H1 (cell line): ENCODE results near the gene TAGLN2. TPM values are rescaled to one million over a fixed set of nuclear protein-coding genes. Genes with fewer than 3 reads are reported as not detected.

Source experiments
- E2F6 ChIP-seq: IDR thresholded peaks from 2 replicates; pipeline ENCODE4 v1.6.1; 2012; ENCODE audit warnings: inconsistent platforms
- EGR1 ChIP-seq: IDR thresholded peaks from 2 replicates; pipeline ENCODE4 v1.6.1; 2011; ENCODE audit warnings: low read depth, low read length, borderline replicate concordance
- SP4 ChIP-seq: IDR thresholded peaks from 2 replicates; pipeline ENCODE4 v1.6.1; 2012; ENCODE audit warnings: low read length, inconsistent platforms
- polyA plus RNA-seq, 7 experiments: library from polyadenylated mRNA; depleted of rRNA in 3 of 7; stranded (reverse) in 5 of 7; unstranded in 2 of 7; fragments of >200 nt in 5 of 7; fragments of 200-250 nt in 2 of 7; gene quantifications; 1 replicate in 5 of 7; 2 replicates in 1 of 7; 4 replicates in 1 of 7; pipeline versions ENCODE4 v1.2.1 to v1.2.3, GENCODE V29; 2011 to 2013; ENCODE audit warnings: missing spikeins in 2 of 7, mixed read lengths in 2 of 7
- total RNA-seq: library from RNA; stranded (reverse); fragmentation: NEBNext Ultra II Directional; extraction: Animal tissue kit (Norgen Biotek cat#: 25700); gene quantifications from 2 replicates; pipeline ENCODE4 v1.2.1, GENCODE V29; 2021
- TF ChIP-seq, protein P1 (sequence below): fragments of 300-600 bp; sonication (generic); IDR thresholded peaks from 2 replicates; pipeline ENCODE4 v1.7.1; 2012; ENCODE audit warnings: low read length, moderate library complexity, mild to moderate bottlenecking, inconsistent platforms; ENCODE audit not compliant: insufficient replicate concordance
- TF ChIP-seq, protein P2 (sequence below): IDR thresholded peaks from 2 replicates; pipeline ENCODE4 v1.6.1; 2012; ENCODE audit warnings: low read length, inconsistent platforms
- TF ChIP-seq, protein P3 (sequence below): IDR thresholded peaks from 2 replicates; pipeline ENCODE4 v1.6.1; 2011; ENCODE audit warnings: low read depth, mild to moderate bottlenecking, low read length; ENCODE audit not compliant: insufficient read depth

The TAGLN2 gene
- total and polyA plus RNA-seq, 2 of the 8 experiments (the other 6 are each of a cell fraction or from before 2014, with no cell fraction given) = 93.0 to 114 TPM

DNA sequence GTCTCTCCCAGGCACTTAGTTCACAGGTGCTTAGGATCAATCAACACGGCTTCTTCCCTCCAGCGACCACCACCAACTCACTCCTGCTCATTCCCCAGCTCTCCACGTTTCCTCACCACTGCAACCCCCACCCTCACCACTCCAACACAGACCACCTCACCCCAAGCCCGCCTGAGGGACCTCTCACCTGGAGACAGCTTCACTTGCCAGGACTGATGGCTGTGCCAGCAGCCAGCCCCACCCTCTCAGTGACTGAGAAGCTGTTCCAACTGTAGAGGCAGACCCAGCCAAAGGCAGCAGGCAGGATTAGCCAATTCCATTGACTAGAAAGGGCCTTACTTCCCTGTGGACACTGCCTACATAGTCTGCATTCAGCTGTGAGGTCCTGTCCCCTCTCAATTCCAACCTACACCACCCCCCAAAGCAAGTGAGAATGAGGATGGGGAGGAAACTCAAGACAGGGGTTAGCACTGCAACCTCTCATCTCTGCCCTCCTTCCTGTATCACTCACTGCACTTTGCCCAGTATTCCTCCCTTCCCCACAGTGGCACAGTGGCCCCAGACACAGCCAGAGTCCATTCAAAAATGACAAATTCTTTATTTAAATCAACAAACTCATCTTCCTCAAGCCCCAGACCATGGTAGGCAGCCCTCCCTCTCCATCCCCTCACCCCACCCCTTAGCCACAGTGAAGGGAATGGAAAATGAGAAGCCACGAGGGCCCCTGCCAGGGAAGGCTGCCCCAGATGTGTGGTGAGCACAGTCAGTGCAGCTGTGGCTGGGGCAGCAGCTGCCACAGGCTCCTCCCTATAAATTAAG, 7.6 kb downstream of the TAGLN2 start (continued):
- TF ChIP-seq, protein P1, sequence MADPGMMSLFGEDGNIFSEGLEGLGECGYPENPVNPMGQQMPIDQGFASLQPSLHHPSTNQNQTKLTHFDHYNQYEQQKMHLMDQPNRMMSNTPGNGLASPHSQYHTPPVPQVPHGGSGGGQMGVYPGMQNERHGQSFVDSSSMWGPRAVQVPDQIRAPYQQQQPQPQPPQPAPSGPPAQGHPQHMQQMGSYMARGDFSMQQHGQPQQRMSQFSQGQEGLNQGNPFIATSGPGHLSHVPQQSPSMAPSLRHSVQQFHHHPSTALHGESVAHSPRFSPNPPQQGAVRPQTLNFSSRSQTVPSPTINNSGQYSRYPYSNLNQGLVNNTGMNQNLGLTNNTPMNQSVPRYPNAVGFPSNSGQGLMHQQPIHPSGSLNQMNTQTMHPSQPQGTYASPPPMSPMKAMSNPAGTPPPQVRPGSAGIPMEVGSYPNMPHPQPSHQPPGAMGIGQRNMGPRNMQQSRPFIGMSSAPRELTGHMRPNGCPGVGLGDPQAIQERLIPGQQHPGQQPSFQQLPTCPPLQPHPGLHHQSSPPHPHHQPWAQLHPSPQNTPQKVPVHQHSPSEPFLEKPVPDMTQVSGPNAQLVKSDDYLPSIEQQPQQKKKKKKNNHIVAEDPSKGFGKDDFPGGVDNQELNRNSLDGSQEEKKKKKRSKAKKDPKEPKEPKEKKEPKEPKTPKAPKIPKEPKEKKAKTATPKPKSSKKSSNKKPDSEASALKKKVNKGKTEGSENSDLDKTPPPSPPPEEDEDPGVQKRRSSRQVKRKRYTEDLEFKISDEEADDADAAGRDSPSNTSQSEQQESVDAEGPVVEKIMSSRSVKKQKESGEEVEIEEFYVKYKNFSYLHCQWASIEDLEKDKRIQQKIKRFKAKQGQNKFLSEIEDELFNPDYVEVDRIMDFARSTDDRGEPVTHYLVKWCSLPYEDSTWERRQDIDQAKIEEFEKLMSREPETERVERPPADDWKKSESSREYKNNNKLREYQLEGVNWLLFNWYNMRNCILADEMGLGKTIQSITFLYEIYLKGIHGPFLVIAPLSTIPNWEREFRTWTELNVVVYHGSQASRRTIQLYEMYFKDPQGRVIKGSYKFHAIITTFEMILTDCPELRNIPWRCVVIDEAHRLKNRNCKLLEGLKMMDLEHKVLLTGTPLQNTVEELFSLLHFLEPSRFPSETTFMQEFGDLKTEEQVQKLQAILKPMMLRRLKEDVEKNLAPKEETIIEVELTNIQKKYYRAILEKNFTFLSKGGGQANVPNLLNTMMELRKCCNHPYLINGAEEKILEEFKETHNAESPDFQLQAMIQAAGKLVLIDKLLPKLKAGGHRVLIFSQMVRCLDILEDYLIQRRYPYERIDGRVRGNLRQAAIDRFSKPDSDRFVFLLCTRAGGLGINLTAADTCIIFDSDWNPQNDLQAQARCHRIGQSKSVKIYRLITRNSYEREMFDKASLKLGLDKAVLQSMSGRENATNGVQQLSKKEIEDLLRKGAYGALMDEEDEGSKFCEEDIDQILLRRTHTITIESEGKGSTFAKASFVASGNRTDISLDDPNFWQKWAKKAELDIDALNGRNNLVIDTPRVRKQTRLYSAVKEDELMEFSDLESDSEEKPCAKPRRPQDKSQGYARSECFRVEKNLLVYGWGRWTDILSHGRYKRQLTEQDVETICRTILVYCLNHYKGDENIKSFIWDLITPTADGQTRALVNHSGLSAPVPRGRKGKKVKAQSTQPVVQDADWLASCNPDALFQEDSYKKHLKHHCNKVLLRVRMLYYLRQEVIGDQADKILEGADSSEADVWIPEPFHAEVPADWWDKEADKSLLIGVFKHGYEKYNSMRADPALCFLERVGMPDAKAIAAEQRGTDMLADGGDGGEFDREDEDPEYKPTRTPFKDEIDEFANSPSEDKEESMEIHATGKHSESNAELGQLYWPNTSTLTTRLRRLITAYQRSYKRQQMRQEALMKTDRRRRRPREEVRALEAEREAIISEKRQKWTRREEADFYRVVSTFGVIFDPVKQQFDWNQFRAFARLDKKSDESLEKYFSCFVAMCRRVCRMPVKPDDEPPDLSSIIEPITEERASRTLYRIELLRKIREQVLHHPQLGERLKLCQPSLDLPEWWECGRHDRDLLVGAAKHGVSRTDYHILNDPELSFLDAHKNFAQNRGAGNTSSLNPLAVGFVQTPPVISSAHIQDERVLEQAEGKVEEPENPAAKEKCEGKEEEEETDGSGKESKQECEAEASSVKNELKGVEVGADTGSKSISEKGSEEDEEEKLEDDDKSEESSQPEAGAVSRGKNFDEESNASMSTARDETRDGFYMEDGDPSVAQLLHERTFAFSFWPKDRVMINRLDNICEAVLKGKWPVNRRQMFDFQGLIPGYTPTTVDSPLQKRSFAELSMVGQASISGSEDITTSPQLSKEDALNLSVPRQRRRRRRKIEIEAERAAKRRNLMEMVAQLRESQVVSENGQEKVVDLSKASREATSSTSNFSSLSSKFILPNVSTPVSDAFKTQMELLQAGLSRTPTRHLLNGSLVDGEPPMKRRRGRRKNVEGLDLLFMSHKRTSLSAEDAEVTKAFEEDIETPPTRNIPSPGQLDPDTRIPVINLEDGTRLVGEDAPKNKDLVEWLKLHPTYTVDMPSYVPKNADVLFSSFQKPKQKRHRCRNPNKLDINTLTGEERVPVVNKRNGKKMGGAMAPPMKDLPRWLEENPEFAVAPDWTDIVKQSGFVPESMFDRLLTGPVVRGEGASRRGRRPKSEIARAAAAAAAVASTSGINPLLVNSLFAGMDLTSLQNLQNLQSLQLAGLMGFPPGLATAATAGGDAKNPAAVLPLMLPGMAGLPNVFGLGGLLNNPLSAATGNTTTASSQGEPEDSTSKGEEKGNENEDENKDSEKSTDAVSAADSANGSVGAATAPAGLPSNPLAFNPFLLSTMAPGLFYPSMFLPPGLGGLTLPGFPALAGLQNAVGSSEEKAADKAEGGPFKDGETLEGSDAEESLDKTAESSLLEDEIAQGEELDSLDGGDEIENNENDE = no peak
- TF ChIP-seq SP4 (no peak), EGR1 (no peak), E2F6 (no peak)
- TF ChIP-seq, protein P2, sequence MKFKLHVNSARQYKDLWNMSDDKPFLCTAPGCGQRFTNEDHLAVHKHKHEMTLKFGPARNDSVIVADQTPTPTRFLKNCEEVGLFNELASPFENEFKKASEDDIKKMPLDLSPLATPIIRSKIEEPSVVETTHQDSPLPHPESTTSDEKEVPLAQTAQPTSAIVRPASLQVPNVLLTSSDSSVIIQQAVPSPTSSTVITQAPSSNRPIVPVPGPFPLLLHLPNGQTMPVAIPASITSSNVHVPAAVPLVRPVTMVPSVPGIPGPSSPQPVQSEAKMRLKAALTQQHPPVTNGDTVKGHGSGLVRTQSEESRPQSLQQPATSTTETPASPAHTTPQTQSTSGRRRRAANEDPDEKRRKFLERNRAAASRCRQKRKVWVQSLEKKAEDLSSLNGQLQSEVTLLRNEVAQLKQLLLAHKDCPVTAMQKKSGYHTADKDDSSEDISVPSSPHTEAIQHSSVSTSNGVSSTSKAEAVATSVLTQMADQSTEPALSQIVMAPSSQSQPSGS = no peak
- TF ChIP-seq, protein P3, sequence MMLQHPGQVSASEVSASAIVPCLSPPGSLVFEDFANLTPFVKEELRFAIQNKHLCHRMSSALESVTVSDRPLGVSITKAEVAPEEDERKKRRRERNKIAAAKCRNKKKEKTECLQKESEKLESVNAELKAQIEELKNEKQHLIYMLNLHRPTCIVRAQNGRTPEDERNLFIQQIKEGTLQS = no peak
